OCI-LY7 (cell line): ENCODE measurements around the gene DOC2A.

Experiments
- CTCF ChIP-seq: fragments of 200-600 bp; sonication (generic); conservative IDR thresholded peaks from 2 replicates; pipeline ENCODE4 v1.5.1; 2014; ENCODE audit warnings: mild to moderate bottlenecking, antibody characterized with exemption, low read length, moderate library complexity, mixed read lengths
- EZH2phosphoT487 ChIP-seq: fragments of 200-600 bp; sonication (generic); IDR thresholded peaks from 2 replicates; pipeline ENCODE4 v1.6.1; 2018; ENCODE audit warnings: low read depth, borderline replicate concordance, mild to moderate bottlenecking, mixed run types, antibody characterized with exemption, low read length, moderate library complexity, mixed read lengths

GRCh38 chr16:30046178-30046577 is 35.4 kb upstream of the DOC2A start:
- TF ChIP-seq CTCF (no peak), EZH2phosphoT487 (no peak)
